Activated CD8-positive, alpha-beta memory T cell treated with anti-CD3 and anti-CD28 coated beads, Interleukin-2, amount 50 U/mL, for 1 hour (primary cell): Measurements from ENCODE around the gene GLYR1.

Experiments used
- DNase-seq: peaks from one replicate; pipeline ENCODE4 v3.0.0-alpha.2; 2020; ENCODE audit errors: extremely low read depth

The GLYR1 gene

GRCh38 chr16:4879049-4879448 is 32.0 kb upstream of the GLYR1 start:
- no peak for DNase-seq

DNA sequence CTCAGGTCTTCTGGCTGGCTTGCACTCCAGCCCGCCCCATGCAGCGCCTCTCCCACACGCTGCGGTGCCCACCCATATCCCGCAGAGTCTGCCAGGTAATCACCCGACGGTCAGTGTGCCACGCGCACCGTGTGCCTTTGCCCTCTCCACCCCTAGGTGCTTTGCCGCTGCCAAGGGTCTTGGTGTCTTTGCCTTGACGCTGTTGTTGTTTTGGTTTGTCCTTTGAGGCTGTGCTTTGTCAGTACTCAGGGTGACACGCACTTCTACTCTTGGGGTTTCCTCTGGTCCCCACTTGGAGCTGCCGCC is 30.2 kb upstream of the GLYR1 start:
- no peak for DNase-seq

- no peak for DNase-seq
These were observed 29.7 kb upstream of the GLYR1 start for GRCh38 chr16:4876646-4877379.

DNA sequence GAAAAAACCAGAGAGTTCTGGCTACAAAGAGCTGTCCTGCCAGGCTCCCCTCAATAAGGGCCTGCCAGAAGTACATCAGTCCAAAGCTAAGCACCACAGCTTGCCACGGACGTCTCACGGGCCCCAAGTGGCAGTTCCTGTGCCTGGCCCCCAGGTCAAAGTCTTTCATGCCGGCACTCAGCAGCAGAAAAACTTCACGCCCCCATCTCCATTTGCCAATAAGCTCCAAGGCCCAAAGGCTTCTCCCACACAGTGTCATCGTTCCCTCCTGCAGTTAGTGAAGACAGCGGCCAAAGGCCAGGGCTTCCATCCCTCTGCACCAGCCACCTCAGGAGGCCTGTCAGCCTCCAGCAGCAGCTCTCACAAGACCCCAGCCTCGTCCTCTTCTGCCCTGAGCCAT is 27.6 kb upstream of the GLYR1 start:
- no peak for DNase-seq

- no peak for DNase-seq
These were observed 26.0 kb upstream of the GLYR1 start for GRCh38 chr16:4873091-4873490.

- no peak for DNase-seq
These were observed 24.0 kb upstream of the GLYR1 start for GRCh38 chr16:4871071-4871470.

DNA sequence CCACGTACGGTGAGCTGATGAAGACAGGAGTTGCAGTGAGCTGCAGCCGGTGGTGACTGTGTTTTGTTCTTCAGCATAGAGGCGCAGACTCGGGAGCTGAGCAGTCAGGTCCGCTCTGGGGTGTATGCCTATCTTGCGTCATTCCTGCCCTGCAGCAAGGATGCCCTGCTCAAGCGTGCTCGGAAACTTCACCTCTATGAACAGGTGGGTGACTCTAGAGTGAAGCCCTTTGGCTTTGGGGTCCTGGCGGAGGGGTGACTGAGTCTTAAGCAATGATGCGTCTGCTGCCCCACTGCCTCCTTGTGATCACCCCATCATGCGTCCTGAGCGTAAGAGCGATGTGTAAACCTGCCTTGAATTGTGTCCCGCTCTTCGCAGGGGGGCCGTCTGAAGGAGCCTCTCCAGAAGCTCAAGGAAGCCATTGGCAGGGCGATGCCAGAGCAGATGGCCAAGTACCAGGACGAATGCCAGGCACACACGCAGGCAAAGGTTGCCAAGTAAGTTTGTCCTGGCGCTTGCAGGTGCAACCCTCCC is 23.1 kb upstream of the GLYR1 start:
- DNase-seq, result no peak

GRCh38 chr16:4869147-4869805 is 22.2 kb upstream of the GLYR1 start:
- DNase-seq, result no peak

DNA sequence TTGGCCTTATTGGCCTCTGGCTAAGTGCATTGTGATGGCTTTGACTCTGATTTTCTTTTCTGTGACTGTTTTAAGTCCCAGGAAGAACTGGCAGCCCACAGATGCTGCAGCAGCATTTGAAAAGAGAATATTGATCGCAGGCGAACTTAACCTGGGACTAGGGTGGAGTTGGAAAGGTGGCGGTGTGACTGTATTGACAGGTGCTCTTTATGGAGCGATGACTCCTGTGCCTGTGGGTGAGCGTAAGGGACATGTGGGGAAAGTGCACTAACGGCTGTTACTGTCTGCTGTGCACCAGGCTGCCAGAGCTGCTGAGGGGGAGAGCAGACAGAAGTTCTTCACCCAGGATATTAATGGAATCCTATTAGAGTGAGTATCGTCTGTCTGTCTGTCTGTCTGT is 21.4 kb upstream of the GLYR1 start:
- no peak for DNase-seq

DNA sequence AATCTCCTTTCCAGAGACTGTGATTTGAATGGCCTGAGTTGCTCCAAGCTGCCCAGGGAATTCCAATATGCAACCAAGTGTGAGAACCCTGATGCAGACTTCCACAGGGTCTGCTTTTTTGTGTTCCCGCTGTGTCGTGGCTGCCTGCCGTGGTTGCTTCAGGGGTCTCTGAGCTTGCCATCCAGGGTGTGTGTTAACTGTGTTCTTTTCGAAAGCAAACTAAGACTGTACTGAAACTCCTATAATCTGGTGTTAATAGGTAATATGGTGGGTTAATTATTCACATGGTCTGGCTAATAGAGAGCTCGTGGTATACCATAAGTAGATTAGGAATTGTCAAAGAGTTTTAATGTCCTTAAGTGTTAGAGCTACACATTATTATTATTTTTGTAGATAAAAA is 20.9 kb upstream of the GLYR1 start:
- no peak for DNase-seq

DNA sequence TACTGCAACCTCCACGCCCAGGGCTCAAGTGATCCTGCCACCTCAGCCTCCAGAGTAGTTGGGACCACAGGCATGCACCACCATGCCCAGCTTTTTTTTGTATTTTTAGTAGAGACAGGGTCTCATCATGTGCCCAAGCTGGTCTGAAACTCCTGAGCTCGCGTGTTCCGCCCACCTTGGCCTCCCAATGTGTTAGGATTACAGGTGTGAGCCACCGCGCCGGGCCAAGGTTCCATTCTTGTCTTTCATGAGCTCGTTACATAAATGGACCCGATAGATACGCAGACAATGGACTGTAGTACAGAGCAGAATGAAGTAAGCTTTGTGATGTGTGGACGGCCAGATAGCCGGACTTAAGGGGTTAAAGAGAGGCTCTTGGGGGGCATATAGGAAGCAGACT is 19.5 kb upstream of the GLYR1 start:
- DNase-seq, result no peak

DNA sequence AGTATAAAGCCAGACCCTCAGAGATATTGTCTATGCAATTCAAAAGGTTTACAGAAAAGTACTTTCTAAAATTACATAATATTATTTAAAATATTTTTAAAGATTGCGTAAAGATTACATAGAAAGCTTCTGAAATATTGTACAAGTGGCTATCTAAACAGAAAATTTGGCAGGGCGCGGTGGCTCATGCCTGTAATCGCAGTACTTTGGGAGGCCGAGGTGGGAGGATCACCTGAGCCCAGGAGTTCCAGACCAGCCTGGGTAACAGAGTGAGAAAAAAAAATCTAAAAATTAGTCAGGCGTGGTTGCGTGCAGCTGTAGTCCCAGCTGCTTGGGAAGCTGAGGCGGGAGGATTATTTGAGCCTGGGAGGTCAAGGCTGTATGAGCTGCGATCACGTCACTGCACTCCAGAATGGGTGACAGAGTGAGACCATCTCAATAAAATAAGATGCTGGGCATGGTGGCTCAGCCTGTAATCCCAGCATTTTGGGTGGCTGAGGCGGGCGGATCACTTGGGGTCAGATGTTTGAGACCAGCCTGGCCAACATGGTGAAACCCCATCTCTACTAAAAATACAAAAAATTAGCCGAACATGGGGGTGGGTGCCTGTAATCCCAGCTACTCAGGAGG is 18.3 kb upstream of the GLYR1 start:
- DNase-seq, result no peak

DNA sequence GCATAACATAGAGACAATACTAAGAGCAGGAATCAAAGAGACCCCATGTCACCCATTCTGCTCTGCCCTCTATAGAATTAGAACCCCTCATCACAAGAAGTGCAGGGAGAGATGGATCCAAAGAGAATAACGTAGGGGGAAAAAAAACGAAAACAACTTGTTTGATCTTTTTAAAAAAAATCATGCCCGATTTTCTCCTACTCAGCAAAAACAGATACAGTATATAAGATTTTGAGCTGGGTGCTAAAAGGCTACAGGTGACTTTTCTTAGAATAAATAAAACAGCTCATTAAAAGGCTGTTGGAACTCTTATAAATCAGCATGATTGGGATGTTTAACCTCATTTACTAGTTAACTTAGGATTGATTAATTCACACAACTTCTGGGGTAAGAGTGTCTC is 17.6 kb upstream of the GLYR1 start:
- DNase-seq, result no peak

- no peak for DNase-seq
These were observed 15.6 kb upstream of the GLYR1 start for GRCh38 chr16:4862639-4863038.

DNA sequence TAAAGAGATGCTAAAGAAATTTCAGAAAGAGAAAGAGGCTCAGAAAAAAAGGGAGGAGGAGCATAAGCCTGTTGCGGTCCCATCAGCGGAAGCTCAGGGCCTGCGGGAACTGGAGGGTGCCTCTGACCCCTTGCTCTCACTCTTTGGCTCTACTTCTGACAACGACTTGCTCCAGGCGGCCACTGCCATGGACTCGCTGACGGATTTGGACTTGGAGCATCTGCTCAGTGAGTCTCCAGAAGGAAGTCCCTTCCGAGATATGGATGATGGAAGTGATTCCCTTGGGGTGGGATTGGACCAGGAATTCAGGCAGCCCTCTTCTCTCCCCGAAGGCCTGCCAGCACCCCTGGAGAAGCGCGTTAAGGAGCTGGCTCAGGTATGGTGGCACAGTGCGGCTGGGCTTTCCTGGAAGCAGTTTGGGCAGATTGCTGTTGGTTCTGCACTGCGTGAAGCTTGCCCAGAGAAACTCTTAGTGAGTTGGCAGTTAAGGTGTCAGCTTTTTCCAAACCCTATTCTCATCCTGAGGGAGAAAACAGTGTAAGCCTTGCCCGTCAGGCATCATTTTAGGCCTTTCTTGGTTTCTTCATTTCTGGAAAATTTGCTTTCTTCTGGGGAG is 13.7 kb upstream of the GLYR1 start:
- DNase-seq, result no peak

DNA sequence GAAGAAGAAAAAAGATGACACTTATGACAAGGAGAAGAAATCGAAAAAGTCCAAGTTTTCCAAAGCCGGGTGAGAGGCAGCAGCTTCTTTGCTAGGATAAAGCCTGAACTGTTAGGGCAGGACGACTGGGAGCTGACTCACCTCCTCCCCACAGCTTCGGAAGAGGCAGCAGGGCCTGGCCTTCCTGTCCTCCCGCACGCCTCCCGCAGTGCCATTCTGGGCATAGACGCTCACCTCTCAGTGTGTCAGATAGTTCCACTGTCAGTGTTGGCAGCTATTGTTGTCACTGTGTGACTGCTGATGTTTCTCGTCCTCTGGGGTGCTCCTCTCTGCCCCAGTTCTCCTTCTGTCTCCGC is 12.8 kb upstream of the GLYR1 start:
- DNase-seq, result no peak

- no peak for DNase-seq
These were observed 12.3 kb upstream of the GLYR1 start for GRCh38 chr16:4859190-4859899.

GRCh38 chr16:4855804-4856203 is 8.7 kb upstream of the GLYR1 start:
- no peak for DNase-seq

- no peak for DNase-seq
These were observed 8.3 kb upstream of the GLYR1 start for GRCh38 chr16:4855371-4855770.

DNA sequence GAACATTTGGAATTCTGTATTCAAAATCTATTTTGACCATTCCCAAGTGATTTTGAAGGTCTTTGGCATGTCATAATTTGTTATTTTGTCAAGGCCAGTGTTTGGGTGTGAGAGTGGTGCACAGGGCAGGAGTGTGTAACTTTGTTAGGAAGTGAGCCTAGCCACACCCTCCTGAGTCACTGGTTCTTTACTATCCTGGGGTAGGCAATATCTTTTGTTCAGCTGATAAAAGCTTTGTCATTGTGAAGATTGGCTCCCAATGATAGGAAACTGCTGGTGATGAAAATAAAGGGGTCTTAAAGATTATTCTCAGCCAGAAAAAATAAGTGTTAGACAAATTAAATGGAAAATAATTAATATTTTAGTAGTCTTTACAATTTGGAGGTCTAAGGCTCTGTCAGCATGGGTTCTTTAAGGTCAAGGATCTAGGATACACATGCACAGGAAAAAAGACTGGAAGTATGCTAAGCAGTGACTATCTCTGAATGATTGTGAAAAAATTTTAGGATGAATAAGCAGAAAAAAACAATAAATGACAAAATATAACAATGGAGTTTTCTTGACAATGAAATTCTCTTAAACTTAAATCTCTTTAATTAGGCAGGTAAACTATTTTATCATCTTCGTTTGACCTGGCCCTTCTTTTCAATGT is 5.3 kb upstream of the GLYR1 start:
- no peak for DNase-seq

DNA sequence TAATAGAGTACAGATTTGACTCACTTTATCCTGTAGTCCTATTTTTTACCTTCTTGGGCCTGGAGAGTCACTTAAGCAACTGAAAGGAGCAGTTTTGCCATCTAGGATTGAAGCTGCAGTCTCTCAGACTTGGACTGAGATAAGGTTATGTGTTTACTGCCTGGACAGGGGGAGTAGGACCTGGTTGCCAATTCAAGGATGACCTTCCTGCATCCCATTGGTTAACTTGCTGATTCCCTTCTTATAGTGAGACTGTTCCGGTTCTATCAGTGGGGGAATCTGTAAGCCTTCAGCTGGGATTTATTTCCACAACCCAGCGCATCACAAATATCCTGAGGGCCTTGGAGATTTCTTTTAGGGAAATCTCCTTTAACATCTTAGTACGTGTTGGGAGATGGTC is 3.1 kb upstream of the GLYR1 start:
- DNase-seq, result no peak
